Spleen (tissue), 11 donors: ENCODE data around the gene TRIM25. TPM values are rescaled to one million over a fixed set of nuclear protein-coding genes. Genes with fewer than 3 reads are reported as not detected.
A peak's percentile ranks its signal among the peaks of the same experiment; 100 is the strongest.

Experiments used
- DNase-seq: peaks from one replicate; pipeline ENCODE4 v3.0.0-alpha.2; 2020
- H3K27ac ChIP-seq, 8 donors: fragments of 200-600 bp; sonication (generic) in 7 of 8; 1 replicate in 4 of 8; 2 replicates in 4 of 8; pipeline versions ENCODE4 v1.5.0 to v1.8.0; 2016 to 2021; ENCODE audit warnings: inconsistent platforms in 4 of 8, mild to moderate bottlenecking in 4 of 8, moderate library complexity in 1 of 8
- H3K27me3 ChIP-seq, 7 donors: fragments of 200-600 bp; sonication (generic) in 6 of 7; replicated peaks in 1 of 7; 1 replicate in 4 of 7; 2 replicates in 3 of 7; pipeline versions ENCODE4 v1.5.0 to v1.8.0; 2016 to 2021; ENCODE audit warnings: inconsistent platforms in 3 of 7, mild to moderate bottlenecking in 1 of 7
- H3K36me3 ChIP-seq, 6 donors: fragments of 200-600 bp; sonication (generic) in 5 of 6; 1 replicate in 4 of 6; 2 replicates in 2 of 6; pipeline versions ENCODE4 v1.5.0 to v1.8.0; 2016 to 2021; ENCODE audit warnings: inconsistent platforms in 2 of 6
- H3K4me1 ChIP-seq, 6 donors: fragments of 200-600 bp; sonication (generic) in 5 of 6; 1 replicate in 3 of 6; 2 replicates in 3 of 6; pipeline versions ENCODE4 v1.5.0 to v1.8.0; 2016 to 2021; ENCODE audit warnings: inconsistent platforms in 3 of 6
- H3K4me3 ChIP-seq, 8 donors: fragments of 200-600 bp; sonication (generic) in 7 of 8; 1 replicate in 4 of 8; 2 replicates in 4 of 8; pipeline versions ENCODE4 v1.5.0 to v1.8.0; 2016 to 2021; ENCODE audit warnings: inconsistent platforms in 4 of 8, mild to moderate bottlenecking in 4 of 8, moderate library complexity in 2 of 8
- H3K9me3 ChIP-seq, 8 donors: fragments of 200-600 bp; sonication (generic) in 7 of 8; 1 replicate in 4 of 8; 2 replicates in 4 of 8; pipeline versions ENCODE4 v1.5.0 to v1.8.0; 2016 to 2021; ENCODE audit warnings: inconsistent platforms in 4 of 8
- CTCF ChIP-seq, 11 experiments: fragments of 200-600 bp in 7 of 11; fragments of 450-650 bp in 4 of 11; sonication (generic) in 4 of 11; IDR thresholded peaks in 8 of 11; conservative IDR thresholded peaks in 3 of 11; 1 replicate in 7 of 11; 2 replicates in 4 of 11; pipeline versions ENCODE4 v1.4.0 to v1.8.0; 2016 to 2021; ENCODE audit warnings: antibody characterized with exemption in 11 of 11, inconsistent platforms in 4 of 11, mild to moderate bottlenecking in 1 of 11
- POLR2A ChIP-seq, 3 donors: fragments of 450-650 bp; IDR thresholded peaks; one replicate each; pipeline ENCODE4 v1.5.1; 2017; ENCODE audit warnings: antibody characterized with exemption in 3 of 3, mild to moderate bottlenecking in 1 of 3
- POLR2AphosphoS5 ChIP-seq, 3 donors: sonication (generic); formaldehyde crosslinking; IDR thresholded peaks; one replicate each; pipeline ENCODE4 v1.5.1; 2017; ENCODE audit warnings: antibody characterized with exemption in 3 of 3
- whole genome bisulfite sequencing, 5 donors: extraction: QIAGEN DNeasy Blood & Tissue Kit in 3 of 5; methylation state at CpG; one replicate each; pipeline versions ENCODE4 v1.1.5 to v1.1.7; 2013 to 2018; 5-methylcytosine and 5-hydroxymethylcytosine counted together
- intact Hi-C: fragments of 100-400 bp; cut with DNase I; formaldehyde crosslinking; loops from one replicate; pipeline ENCODE4 v1.15.0; 2023; ENCODE audit warnings: low total_unique reads
- polyA plus RNA-seq, 3 donors: library from polyadenylated mRNA; stranded (reverse); fragments of 200-250 nt; gene quantifications; one replicate each; pipeline ENCODE4 v1.2.1, GENCODE V29; 2013
- total RNA-seq, 7 donors: library from RNA; depleted of rRNA in 3 of 7; stranded (reverse); fragments of >200 nt in 3 of 7; fragmentation: NEBNext Ultra II Directional in 4 of 7; extraction: Animal tissue kit (Norgen Biotek cat#: 25700) in 4 of 7; gene quantifications; one replicate each; pipeline versions ENCODE4 v1.1.0 to v1.2.1, GENCODE V29; 2016 to 2021
- donor health status: healthy with polysubstance abuse.
- donor health status: DM: no; HTN: no; CAD: no; lungs with moderate emphysema.
- donor health status: DM: no; HTN: no; CAD: no.
- donor health status: Bipolar disorder and iron deficiency.
- donor health status: healthy.
- donor health status: DM: no; HTN: no; CAD: no.
- donor health status: DM: yes; HTN: yes; CAD: no.

The TRIM25 gene
- total and polyA plus RNA-seq, 10 donors, result 13.8 to 168 (median 122) TPM

- Histone ChIP-seq H3K9me3 (no peaks in the 10 kb centered on the region), H3K27ac (peak overlapping the region; percentile 53 to 98 (median 96)), H3K27me3 (no peaks in the 10 kb centered on the region), H3K36me3 (peaks cover 3 to 55% (median 21%) of the 10 kb centered on the region in 6 donors), H3K4me3 (peak overlapping the region in 7 of 8 donors; percentile 74 to 99 (median 92)), H3K4me1 (peaks cover 49 to 92% (median 84%) of the 10 kb centered on the region in 6 donors)
- DNase-seq, result no peak
- intact Hi-C loops, result no loop called here
- TF ChIP-seq POLR2AphosphoS5 (IDR thresholded peaks at IDR 0.05) (no peak), CTCF (IDR thresholded peaks at IDR 0.05 in 8 of 11, conservative IDR thresholded peaks at IDR 0.05 in 3 of 11) (no peak), POLR2A (IDR thresholded peaks at IDR 0.05) (no peak)
- 68 to 74% (median 71%) methylated on average over 7 of the region's 7 CpGs for WGBS, 5 donors
Observed at GRCh38 chr17:56910509-56911235, 3.2 kb downstream of the TRIM25 start.

GRCh38 chr17:56909742-56910508, 3.9 kb downstream of the TRIM25 start:
- H3K4me1 ChIP-seq, result peaks cover 49 to 92% (median 78%) of the 10 kb centered on the region in 6 donors
- peaks cover 3 to 63% (median 28%) of the 10 kb centered on the region in 6 donors for H3K36me3 ChIP-seq
- H3K27me3 ChIP-seq, result no peaks in the 10 kb centered on the region
- WGBS, 5 donors, result 50 to 70% (median 63%) methylated on average over 6 of the region's 6 CpGs
- no peaks in the 10 kb centered on the region for H3K9me3 ChIP-seq
- no peak for DNase-seq
- H3K4me3 ChIP-seq, result peak overlapping the region in 5 of 8 donors; percentile 1 to 99 (median 87)
- intact Hi-C loops, result no loop called here
- TF ChIP-seq POLR2A (IDR thresholded peaks at IDR 0.05) (no peak), POLR2AphosphoS5 (IDR thresholded peaks at IDR 0.05) (peak in 1 of 3 donors; percentile 49), CTCF (IDR thresholded peaks at IDR 0.05 in 8 of 11, conservative IDR thresholded peaks at IDR 0.05 in 3 of 11) (no peak)
- peak overlapping the region; percentile 53 to 98 (median 96) for H3K27ac ChIP-seq

- Histone ChIP-seq H3K27ac (peak overlapping the region; percentile 2 to 98 (median 95)), H3K4me1 (peaks cover 49 to 100% (median 74%) of the 10 kb centered on the region in 6 donors), H3K27me3 (no peaks in the 10 kb centered on the region), H3K9me3 (no peaks in the 10 kb centered on the region), H3K36me3 (peaks cover 7 to 81% (median 47%) of the 10 kb centered on the region in 6 donors), H3K4me3 (peak overlapping the region in 2 of 8 donors; percentile 2 to 48)
- peak; percentile 96 for DNase-seq
- peak; percentile 79 to 90 (median 87) for TF ChIP-seq POLR2AphosphoS5 (IDR thresholded peaks at IDR 0.05)
- no peak for TF ChIP-seq CTCF (IDR thresholded peaks at IDR 0.05 in 8 of 11, conservative IDR thresholded peaks at IDR 0.05 in 3 of 11)
- WGBS, 5 donors, result 21 to 32% (median 26%) methylated on average over 8 to 9 of the region's 9 CpGs
- intact Hi-C loops, result no loop called here
Observed at GRCh38 chr17:56908001-56908542, 5.8 kb downstream of the TRIM25 start.
